Right atrium auricular region (tissue), 2 donors: Measurements from ENCODE around the gene KMT2A. TPM values are rescaled to one million over a fixed set of nuclear protein-coding genes. Genes with fewer than 3 reads are reported as not detected.

Experiments
- DNase-seq: peaks from one replicate; pipeline ENCODE4 v3.0.0-alpha.2; 2019; ENCODE audit warnings: low spot score
- H3K27ac ChIP-seq, 2 donors: fragments of 200-600 bp; sonication (generic); 1 replicate in 1 of 2; 2 replicates in 1 of 2; pipeline ENCODE4 v1.5.1; 2016 to 2019
- H3K27me3 ChIP-seq, 2 donors: fragments of 200-600 bp; sonication (generic); one replicate each; pipeline versions ENCODE4 v1.5.1 to v1.6.0; 2017 to 2019
- H3K36me3 ChIP-seq: fragments of 200-600 bp; sonication (generic); one replicate; pipeline ENCODE4 v1.5.1; 2016
- H3K4me1 ChIP-seq, 2 donors: fragments of 200-600 bp; sonication (generic); one replicate each; pipeline versions ENCODE4 v1.5.1 to v1.6.0; 2017 to 2019
- H3K4me3 ChIP-seq, 2 donors: fragments of 200-600 bp; sonication (generic); 1 replicate in 1 of 2; 2 replicates in 1 of 2; pipeline ENCODE4 v1.5.1; 2017 to 2019; ENCODE audit warnings: mild to moderate bottlenecking in 1 of 2, moderate library complexity in 1 of 2
- H3K9me3 ChIP-seq, 2 donors: fragments of 200-600 bp; sonication (generic); one replicate each; pipeline ENCODE4 v1.5.1; 2019
- total RNA-seq, 2 donors: library from RNA; depleted of rRNA; stranded (reverse); fragments of >200 nt; gene quantifications; one replicate each; pipeline ENCODE4 v1.1.0, GENCODE V29; 2016
- TF ChIP-seq, protein P1 (sequence below), 2 donors: fragments of 200-600 bp; sonication (generic); IDR thresholded peaks; one replicate each; pipeline ENCODE4 v1.5.1; 2019; ENCODE audit warnings: antibody characterized with exemption in 2 of 2

The KMT2A gene
- total RNA-seq, 2 donors from 2014 or later: 28.1 to 41.7 TPM

GRCh38 chr11:118533769-118534729, 97.8 kb downstream of the KMT2A start:
- TF ChIP-seq, protein P1, sequence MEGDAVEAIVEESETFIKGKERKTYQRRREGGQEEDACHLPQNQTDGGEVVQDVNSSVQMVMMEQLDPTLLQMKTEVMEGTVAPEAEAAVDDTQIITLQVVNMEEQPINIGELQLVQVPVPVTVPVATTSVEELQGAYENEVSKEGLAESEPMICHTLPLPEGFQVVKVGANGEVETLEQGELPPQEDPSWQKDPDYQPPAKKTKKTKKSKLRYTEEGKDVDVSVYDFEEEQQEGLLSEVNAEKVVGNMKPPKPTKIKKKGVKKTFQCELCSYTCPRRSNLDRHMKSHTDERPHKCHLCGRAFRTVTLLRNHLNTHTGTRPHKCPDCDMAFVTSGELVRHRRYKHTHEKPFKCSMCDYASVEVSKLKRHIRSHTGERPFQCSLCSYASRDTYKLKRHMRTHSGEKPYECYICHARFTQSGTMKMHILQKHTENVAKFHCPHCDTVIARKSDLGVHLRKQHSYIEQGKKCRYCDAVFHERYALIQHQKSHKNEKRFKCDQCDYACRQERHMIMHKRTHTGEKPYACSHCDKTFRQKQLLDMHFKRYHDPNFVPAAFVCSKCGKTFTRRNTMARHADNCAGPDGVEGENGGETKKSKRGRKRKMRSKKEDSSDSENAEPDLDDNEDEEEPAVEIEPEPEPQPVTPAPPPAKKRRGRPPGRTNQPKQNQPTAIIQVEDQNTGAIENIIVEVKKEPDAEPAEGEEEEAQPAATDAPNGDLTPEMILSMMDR (IDR thresholded peaks at IDR 0.05): no peak
- Histone ChIP-seq H3K4me3 (no peak overlapping the region), H3K27me3 (no peaks in the 10 kb centered on the region), H3K4me1 (peaks cover 0 to 23% of the 10 kb centered on the region in 2 donors), H3K36me3 (no peaks in the 10 kb centered on the region), H3K9me3 (no peaks in the 10 kb centered on the region), H3K27ac (no peak overlapping the region)
- DNase-seq: peak; percentile 43

DNA sequence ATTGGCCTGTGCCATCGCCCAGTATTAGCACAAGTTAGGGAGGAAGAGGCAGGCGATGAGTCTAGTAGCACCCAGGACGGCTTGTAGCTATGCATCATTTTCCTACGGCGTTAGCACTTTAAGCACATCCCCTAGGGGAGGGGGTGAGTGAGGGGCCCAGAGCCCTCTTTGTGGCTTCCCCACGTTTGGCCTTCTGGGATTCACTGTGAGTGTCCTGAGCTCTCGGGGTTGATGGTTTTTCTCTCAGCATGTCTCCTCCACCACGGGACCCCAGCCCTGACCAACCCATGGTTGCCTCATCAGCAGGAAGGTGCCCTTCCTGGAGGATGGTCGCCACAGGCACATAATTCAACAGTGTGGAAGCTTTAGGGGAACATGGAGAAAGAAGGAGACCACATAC, 99.0 kb downstream of the KMT2A start:
- Histone ChIP-seq H3K27ac (no peak overlapping the region), H3K27me3 (no peaks in the 10 kb centered on the region), H3K4me3 (no peak overlapping the region), H3K9me3 (no peaks in the 10 kb centered on the region), H3K36me3 (no peaks in the 10 kb centered on the region), H3K4me1 (peaks cover 0 to 12% of the 10 kb centered on the region in 2 donors)
- TF ChIP-seq, protein P1 (IDR thresholded peaks at IDR 0.05): no peak
- no peak for DNase-seq

- Histone ChIP-seq H3K27ac (no peak overlapping the region), H3K4me3 (no peak overlapping the region), H3K4me1 (peaks cover 0 to 3% of the 10 kb centered on the region in 2 donors), H3K9me3 (no peaks in the 10 kb centered on the region), H3K27me3 (no peaks in the 10 kb centered on the region), H3K36me3 (no peaks in the 10 kb centered on the region)
- no peak for DNase-seq
- TF ChIP-seq, protein P1 (IDR thresholded peaks at IDR 0.05): no peak
Observed at GRCh38 chr11:118536726-118537125, 100.4 kb downstream of the KMT2A start.

GRCh38 chr11:118537409-118537980, 101.2 kb downstream of the KMT2A start:
- H3K36me3 ChIP-seq: no peaks in the 10 kb centered on the region

DNA sequence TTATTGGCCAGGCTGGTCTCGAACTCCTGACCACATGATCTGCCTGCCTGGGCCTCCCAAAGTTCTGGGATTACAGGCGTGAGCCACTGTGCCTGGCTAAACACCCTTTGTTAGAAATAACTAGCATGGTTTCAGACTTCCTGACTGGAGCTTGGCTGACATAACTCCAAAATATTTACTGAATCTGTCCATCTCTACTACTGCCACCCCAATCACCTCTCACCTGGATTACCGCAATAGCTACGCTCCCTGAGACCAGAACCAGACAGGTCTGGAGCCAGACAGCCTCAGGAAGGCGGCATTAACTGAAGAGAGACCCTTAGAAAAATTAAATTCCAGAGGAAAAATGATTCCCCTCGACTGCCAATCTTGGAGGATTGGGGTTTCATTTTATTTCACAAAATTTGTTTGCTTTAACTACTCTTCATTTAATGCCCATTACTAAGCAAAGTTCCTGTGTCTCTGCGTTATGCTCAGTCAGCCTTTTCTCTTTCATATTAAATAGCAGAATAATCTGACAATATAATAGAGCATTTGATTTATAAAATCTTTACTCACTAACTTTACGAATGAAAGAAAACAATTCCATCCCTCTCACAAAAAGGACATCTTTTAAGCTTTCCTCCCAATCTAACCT, 107.8 kb downstream of the KMT2A start:
- no peak for DNase-seq
- Histone ChIP-seq H3K4me1 (no peaks in the 10 kb centered on the region), H3K9me3 (no peaks in the 10 kb centered on the region), H3K4me3 (no peak overlapping the region), H3K36me3 (peaks cover 22% of the 10 kb centered on the region), H3K27ac (no peak overlapping the region), H3K27me3 (no peaks in the 10 kb centered on the region)
- TF ChIP-seq, protein P1 (IDR thresholded peaks at IDR 0.05): no peak

More at GRCh38 chr11:118537409-118537980, 101.2 kb downstream of the KMT2A start:
- Histone ChIP-seq H3K4me3 (no peak overlapping the region), H3K27ac (no peak overlapping the region), H3K4me1 (no peaks in the 10 kb centered on the region), H3K9me3 (no peaks in the 10 kb centered on the region), H3K27me3 (no peaks in the 10 kb centered on the region)
- TF ChIP-seq, protein P1 (IDR thresholded peaks at IDR 0.05): no peak
- DNase-seq: no peak
